HCT116 (cell line): Measurements from ENCODE around the gene MKNK1. TPM values are rescaled to one million over a fixed set of nuclear protein-coding genes. Genes with fewer than 3 reads are reported as not detected.

Experiments
- ATAC-seq: fragments of 200-7000 bp; cut with Tn5 transposase; 2 replicates; pipeline ENCODE4 v1.9.1; 2020; ENCODE audit warnings: mild to moderate bottlenecking, moderate library complexity
- BruUV-seq: library from RNA; stranded (reverse); fragments of 400-500 nt; replicated peaks from 2 replicates; lab custom pipeline; 2021; lab: Mats Ljungman, UMichigan
- CTCF ChIA-PET: fragments of 300-600 bp; sonication (Branson Sonifier 250); formaldehyde crosslinking; loops from one replicate; lab custom pipeline; 2021; ENCODE audit warnings: antibody characterized with exemption; lab: Charles Lee
- POLR2A ChIA-PET: fragments of 300-600, 350-600 bp; sonication (Branson Sonifier 250); formaldehyde crosslinking; loops from one replicate; lab custom pipeline; 2021; ENCODE audit warnings: antibody characterized with exemption; lab: Charles Lee
- RAD21 ChIA-PET, 2 experiments: fragments of 300-600 bp; sonication (Branson Sonifier 250); formaldehyde crosslinking; loops; one replicate each; lab custom pipeline; 2023; ENCODE audit warnings: low total read pairs in 2 of 2; ENCODE audit not compliant: uncharacterized antibody in 2 of 2, unreplicated experiment in 2 of 2, low non-redundant PET in 1 of 2; lab: Charles Lee
- DNase-seq: peaks from one replicate; pipeline ENCODE4 v3.0.0-alpha.2; 2010; ENCODE audit warnings: low read depth, low spot score
- H2AFZ ChIP-seq: fragments of 200-600 bp; shearing (Covaris generic), sonication (generic); 2 replicates; pipeline ENCODE4 v1.6.1; 2017; ENCODE audit warnings: low read depth, mixed run types, mixed read lengths, antibody characterized with exemption, low read length; ENCODE audit not compliant: poor library complexity, severe bottlenecking
- H3K27ac ChIP-seq: 2 replicates; pipeline ENCODE4 v1.5.1; 2012; ENCODE audit warnings: low read depth, low read length
- H3K27me3 ChIP-seq: fragments of 200-600 bp; sonication (generic); 2 replicates; pipeline ENCODE4 v1.6.1; 2016; ENCODE audit warnings: mixed run types, low read length, mixed read lengths; ENCODE audit not compliant: insufficient read depth
- H3K36me3 ChIP-seq, 2 experiments: fragments of 200-500 bp in 1 of 2; fragments of 200-600 bp in 1 of 2; sonication (Bioruptor generic) in 1 of 2; sonication (generic) in 1 of 2; 2 replicates each; pipeline versions ENCODE4 v1.5.1 to v1.6.1; 2014 to 2016; ENCODE audit warnings: low read length in 2 of 2, inconsistent platforms in 1 of 2, mixed read lengths in 1 of 2, mixed run types in 1 of 2; ENCODE audit not compliant: insufficient read depth in 2 of 2, control insufficient read depth in 1 of 2
- H3K4me1 ChIP-seq, 2 experiments: fragments of 200-600 bp in 1 of 2; sonication (generic) in 1 of 2; 2 replicates each; pipeline versions ENCODE4 v1.5.1 to v1.6.1; 2012 to 2017; ENCODE audit warnings: low read length in 2 of 2, inconsistent platforms in 1 of 2, mild to moderate bottlenecking in 1 of 2, mixed read lengths in 1 of 2, mixed run types in 1 of 2, moderate library complexity in 1 of 2; ENCODE audit not compliant: insufficient read depth in 2 of 2, control insufficient read depth in 1 of 2
- H3K4me2 ChIP-seq: fragments of 200-600 bp; sonication (generic); 2 replicates; pipeline ENCODE4 v1.6.1; 2017; ENCODE audit warnings: mixed run types, low read length, mixed read lengths
- H3K4me3 ChIP-seq, 2 experiments: fragments of 200-600 bp in 1 of 2; sonication (generic) in 1 of 2; replicated peaks in 1 of 2; 2 replicates each; pipeline ENCODE4 v1.5.1; 2011 to 2016; ENCODE audit warnings: low read length in 2 of 2, control low read depth in 1 of 2, low read depth in 1 of 2, mild to moderate bottlenecking in 1 of 2, mixed read lengths in 1 of 2, mixed run types in 1 of 2
- H3K79me2 ChIP-seq: fragments of 200-600 bp; sonication (generic); 2 replicates; pipeline ENCODE4 v1.6.1; 2017; ENCODE audit warnings: mild to moderate bottlenecking, mixed run types, low read length, moderate library complexity, mixed read lengths; ENCODE audit not compliant: insufficient read depth
- H3K9ac ChIP-seq: fragments of 200-600 bp; sonication (generic); 2 replicates; pipeline ENCODE4 v1.6.1; 2016; ENCODE audit warnings: low read length, mixed read lengths
- H3K9me2 ChIP-seq: fragments of 200-600 bp; sonication (generic), shearing (Covaris generic); 2 replicates; pipeline ENCODE4 v1.6.1; 2017; ENCODE audit warnings: mixed run types, mild to moderate bottlenecking, moderate library complexity; ENCODE audit not compliant: insufficient read depth
- H3K9me3 ChIP-seq, 2 experiments: fragments of 200-500 bp in 1 of 2; fragments of 200-600 bp in 1 of 2; sonication (Bioruptor generic) in 1 of 2; sonication (generic) in 1 of 2; 2 replicates each; pipeline ENCODE4 v1.6.1; 2014 to 2017; ENCODE audit warnings: low read length in 2 of 2, mixed read lengths in 2 of 2, inconsistent platforms in 1 of 2, low read depth in 1 of 2, mild to moderate bottlenecking in 1 of 2, mixed run types in 1 of 2, moderate library complexity in 1 of 2; ENCODE audit not compliant: control insufficient read depth in 1 of 2, insufficient read depth in 1 of 2
- H4K20me1 ChIP-seq: fragments of 200-600 bp; sonication (generic), shearing (Covaris generic); 2 replicates; pipeline ENCODE4 v1.6.1; 2017; ENCODE audit warnings: mixed run types, mild to moderate bottlenecking, moderate library complexity; ENCODE audit not compliant: insufficient read depth
- ATF3 ChIP-seq: IDR thresholded peaks from 2 replicates; pipeline ENCODE4 v1.6.1; 2012
- EZH2 ChIP-seq: fragments of 200-600 bp; sonication (generic); IDR thresholded peaks from 2 replicates; pipeline ENCODE4 v1.6.1; 2017; ENCODE audit warnings: antibody characterized with exemption, mixed run types
- MAX ChIP-seq: IDR thresholded peaks from 2 replicates; pipeline ENCODE4 v1.6.1; 2012
- REST ChIP-seq: IDR thresholded peaks from 2 replicates; pipeline ENCODE4 v1.6.1; 2012; ENCODE audit warnings: low read depth
- SIN3A ChIP-seq: IDR thresholded peaks from 2 replicates; pipeline ENCODE4 v1.6.1; 2012; ENCODE audit warnings: low read depth
- intact Hi-C: fragments of 100-400 bp; cut with micrococcal nuclease; formaldehyde crosslinking; loops from 2 replicates; pipeline ENCODE4 v1.10.0; 2022
- total RNA-seq: library from RNA; stranded (reverse); gene quantifications from one replicate; pipeline ENCODE4 v1.2.1, GENCODE V29; 2021; ENCODE audit not compliant: unreplicated experiment

The MKNK1 gene
- total RNA-seq, 1 experiment from 2014 or later: 30.9 TPM

- Histone ChIP-seq H4K20me1 (no peaks in the 10 kb centered on the region), H3K36me3 (no peaks in the 10 kb centered on the region), H3K4me3 (no peak overlapping the region), H3K9me2 (no peaks in the 10 kb centered on the region), H3K9ac (no peak overlapping the region), H3K4me2 (no peak overlapping the region), H3K27ac (no peak overlapping the region), H3K27me3 (no peaks in the 10 kb centered on the region), H3K9me3 (no peaks in the 10 kb centered on the region), H3K4me1 (peaks cover 0 to 7% of the 10 kb centered on the region in 2 experiments; a peak in 1 of 4 replicates), H2AFZ (no peak overlapping the region), H3K79me2 (no peaks in the 10 kb centered on the region)
- ChIA-PET RAD21 (no interaction called here), POLR2A (no interaction called here), CTCF (no interaction called here)
- DNase-seq (no peak), ATAC-seq (no peak)
- intact Hi-C loops: no loop called here
- no TSS peak for BruUV-seq
- no peak for TF ChIP-seq REST
- TF ChIP-seq ATF3: no peak
- no peak for TF ChIP-seq EZH2
- no peak for TF ChIP-seq MAX
- no peak for TF ChIP-seq SIN3A
These were observed 54.1 kb downstream of the MKNK1 start for GRCh38 chr1:46549697-46550681.
